ENCODE measurements around the gene MEI1.
"Not testable (repeated sequence)": the region's sequence is repeated elsewhere in the genome, so short reads cannot be mapped to it uniquely, and the experiment has no call there.

MEI1 gene

DNA sequence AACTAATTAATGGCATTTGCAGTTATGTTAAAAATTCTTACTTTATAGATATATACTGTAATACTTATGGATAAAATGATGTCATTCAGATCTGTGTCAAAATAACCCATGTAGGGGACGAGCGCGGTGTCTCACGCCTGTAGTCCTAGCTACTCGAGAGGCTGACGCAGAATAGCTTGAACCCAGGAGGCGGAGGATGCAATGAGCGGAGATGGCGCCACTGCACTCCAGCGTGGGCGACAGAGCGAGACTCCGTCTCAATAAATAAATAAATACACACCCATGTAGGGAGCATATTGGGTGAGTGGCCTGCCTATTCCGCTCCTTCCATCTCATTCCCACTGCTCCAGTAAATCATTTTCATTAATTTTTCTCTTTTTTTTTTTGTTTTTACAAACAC, 17.7 kb upstream of the MEI1 start:
- no peak for DNase-seq (ENCODE audit: low read depth in 2 of 2)

DNA sequence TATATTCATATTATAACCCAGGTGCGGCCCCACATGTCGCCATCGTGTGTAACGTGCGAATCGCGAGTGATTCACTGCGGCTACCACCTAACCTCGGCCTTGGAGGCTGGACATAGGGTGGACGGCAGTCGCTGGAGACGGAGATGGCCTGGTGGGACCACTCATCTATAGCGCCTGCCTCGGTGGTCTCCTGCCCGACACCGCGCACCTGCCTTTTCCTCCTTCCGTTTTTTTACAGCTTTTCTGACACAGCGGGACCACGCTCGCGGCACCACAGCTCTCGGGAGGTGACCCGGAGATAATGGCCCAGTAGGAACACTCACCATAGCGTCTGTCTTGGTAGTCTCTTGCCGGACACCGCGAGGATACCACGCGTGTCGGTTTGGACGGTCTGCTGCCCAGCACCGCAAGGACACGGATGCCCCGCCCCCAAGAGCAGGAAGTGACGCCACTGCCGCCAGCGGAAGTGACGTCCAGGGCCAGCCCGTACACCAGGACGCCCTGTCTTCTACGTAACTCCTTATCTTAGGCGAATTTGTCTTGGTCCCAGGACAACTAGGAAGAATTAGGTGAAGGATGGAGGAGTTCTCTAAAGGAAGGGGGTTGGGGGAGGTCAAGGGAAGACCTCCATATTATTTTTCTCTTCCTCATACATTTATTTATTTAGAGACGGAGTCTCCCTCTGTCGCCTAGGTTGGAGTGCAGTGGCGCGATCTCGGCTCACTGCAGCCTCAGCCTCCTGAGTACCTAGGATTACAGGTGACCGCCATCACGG, 17.1 kb upstream of the MEI1 start:
- peak; percentile 71 to 83 for DNase-seq (ENCODE audit: low read depth in 2 of 2)

GRCh38 chr22:41683052-41683451, 16.3 kb upstream of the MEI1 start:
- no peak for DNase-seq (ENCODE audit: low read depth in 2 of 2)

DNA sequence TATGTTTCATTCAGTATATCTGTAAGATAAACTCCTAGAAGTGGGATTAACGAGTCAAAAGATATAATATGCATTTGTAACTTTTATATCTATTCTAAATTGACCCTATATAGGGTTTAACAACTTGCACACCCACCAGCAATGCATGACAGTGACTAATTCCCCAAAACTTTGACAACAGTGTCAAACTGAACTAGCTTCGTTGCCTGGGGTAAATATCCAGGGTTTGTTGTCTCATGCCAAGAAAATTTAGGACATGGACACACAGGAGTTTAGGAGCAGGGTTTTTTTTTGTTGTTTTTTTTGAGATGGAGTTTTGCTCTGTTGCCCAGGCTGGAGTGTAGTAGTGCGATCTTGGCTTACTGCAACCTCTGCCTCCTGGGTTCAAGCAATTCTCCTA, 15.7 kb upstream of the MEI1 start:
- no peak for DNase-seq (ENCODE audit: low read depth in 2 of 2)

DNA sequence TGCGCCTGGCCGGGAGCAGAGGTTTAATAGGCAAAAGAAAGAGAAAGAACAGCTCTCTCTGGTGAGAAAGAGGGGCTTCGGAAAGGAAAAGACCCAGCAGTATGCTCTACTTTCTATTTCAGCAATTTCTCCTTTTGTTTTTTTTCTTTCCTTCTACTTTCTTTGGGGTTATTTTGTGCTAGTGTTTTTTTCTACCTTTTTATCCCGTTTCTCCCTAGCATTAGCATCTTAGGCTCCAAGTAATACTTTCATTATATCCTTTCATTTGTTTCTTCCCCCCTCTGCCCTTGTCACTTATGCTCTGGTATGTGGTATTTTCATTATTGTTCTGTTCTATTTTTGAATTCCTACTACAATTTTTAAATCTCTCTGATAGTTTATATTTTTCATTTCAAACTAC, 15.1 kb upstream of the MEI1 start:
- no peak for DNase-seq (ENCODE audit: low read depth in 2 of 2)

DNA sequence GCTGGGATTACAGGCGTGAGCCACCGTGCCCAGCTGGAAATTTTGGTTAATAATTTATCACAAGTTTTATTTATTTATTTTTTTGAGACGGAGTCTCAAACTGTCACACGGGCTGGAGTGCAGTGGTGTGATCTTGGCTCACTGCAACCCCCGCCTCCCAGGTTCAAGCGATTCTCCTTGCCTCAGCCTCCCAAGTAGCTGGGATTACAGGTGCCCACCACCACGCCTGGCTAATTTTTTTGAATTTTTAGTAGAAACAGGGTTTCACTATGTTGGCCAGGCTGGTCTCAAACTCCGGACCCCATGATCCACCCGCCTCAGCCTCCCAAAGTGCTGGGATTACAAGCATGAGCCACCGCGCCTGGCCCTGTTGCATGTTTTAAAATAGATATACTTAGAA, 12.4 kb upstream of the MEI1 start:
- not testable (repeated sequence) for DNase-seq (ENCODE audit: low read depth in 2 of 2)

DNA sequence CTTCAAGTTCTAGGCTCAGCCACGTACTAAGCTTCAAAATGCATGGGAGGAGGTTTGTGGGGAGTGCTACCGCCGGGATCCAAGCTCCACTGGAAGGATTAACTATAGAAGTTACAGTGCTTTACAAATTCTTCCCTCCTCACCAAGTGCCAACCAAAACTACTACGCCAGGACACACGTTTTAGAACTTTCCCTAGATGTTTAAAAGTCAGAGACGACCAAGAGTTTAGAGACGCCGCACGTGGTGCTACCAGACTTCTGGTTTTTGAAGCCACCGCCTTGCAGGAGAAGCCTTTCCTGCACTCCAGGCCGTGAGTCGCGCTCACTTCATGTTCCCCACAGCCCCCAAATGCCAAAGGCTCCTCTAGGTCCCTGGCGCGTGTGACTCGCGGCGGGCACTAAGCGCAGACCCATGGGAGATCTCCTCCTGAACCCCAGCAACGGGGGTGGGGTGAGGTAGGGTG, 11.4 kb upstream of the MEI1 start:
- DNase-seq (ENCODE audit: low read depth in 2 of 2) = no peak

DNA sequence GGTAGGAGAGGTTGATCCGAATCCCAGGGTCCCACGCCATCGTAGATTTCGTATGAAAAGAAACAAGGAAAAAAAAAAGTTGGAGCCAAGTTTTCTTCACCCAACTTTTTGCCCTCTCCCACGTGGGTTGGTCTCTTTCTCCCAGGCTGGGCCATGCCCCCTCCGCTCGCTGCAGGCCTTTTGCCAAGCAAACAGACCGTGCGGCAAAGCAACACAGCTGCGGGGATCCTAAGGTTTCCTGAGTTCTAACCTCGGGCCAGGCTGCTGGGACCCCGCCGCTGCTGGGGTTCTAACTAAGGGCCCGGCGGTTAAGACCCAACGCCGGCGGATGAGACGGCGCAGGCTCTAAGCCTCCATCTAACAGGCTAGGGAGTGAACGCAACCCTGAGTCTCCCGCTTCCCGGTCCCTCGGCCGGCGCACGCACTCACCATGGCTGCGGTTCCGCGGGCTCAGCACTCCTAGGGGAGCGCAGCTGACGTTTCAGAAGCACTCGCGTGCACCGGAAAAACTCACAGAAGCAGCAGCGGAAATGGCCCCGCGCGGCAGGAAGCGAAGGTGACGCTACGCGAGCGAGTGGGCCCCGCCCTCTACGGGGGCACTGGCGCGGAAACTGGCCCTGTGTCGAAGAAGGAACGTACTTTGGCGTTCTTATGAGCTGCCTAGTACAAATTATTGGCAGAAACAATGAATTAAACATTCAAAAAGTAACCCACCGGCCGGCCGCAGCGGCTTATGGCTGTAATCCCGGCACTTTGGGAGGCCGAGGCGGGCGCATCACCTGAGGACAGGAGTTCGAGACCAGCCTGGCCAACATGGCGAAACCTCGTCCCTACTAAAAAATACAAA, 10.7 kb upstream of the MEI1 start, which contains the start of gene SNU13:
Gene SNU13 (minus strand): TSS at position 503 of the 847 bp plus-strand sequence. CDS start 71 bp downstream, at position 432.
- DNase-seq (ENCODE audit: low read depth in 2 of 2) = peak; percentile 87 to 88

- no peak for DNase-seq (ENCODE audit: low read depth in 2 of 2)
These were observed 8.8 kb upstream of the MEI1 start for GRCh38 chr22:41690476-41690875.

GRCh38 chr22:41695211-41695610, 4.1 kb upstream of the MEI1 start:
- no peak for DNase-seq (ENCODE audit: low read depth in 2 of 2)

- no peak for DNase-seq (ENCODE audit: low read depth in 2 of 2)
These were observed 2.6 kb upstream of the MEI1 start for GRCh38 chr22:41696703-41697102.

DNA sequence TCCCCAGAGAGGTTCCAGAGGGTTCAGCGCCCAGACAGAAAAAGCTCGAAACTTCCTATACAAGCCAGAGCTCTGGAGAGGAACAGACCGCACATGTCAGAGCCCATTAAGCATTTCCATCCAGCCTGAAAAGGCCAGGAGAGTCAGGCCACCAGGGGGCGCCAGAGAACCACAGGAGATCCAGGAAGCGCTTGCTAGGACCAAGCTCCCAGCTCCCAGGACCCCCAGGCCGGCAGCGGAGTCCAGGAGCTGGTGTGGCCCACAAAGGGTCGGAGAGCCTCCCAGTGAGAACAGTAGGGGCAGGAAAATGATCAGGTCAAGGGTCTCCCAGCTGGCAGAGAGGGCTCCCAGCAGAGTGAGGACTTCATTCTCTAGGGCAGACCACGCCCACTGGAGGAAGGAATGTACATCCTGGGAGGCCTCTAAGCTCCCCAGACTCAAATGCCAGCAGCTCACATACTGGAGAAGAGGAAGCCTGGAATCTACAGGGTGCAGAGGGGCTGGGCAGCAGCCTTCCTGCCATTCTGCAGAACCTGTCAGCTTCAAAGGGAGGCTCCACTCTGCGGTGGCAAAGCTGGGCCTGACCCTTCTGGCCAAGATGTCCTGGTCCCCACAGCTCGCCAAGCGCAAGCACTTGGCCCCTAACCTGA, 2.1 kb upstream of the MEI1 start:
- DNase-seq (ENCODE audit: low read depth in 2 of 2) = peak; percentile 90 to 92

DNA sequence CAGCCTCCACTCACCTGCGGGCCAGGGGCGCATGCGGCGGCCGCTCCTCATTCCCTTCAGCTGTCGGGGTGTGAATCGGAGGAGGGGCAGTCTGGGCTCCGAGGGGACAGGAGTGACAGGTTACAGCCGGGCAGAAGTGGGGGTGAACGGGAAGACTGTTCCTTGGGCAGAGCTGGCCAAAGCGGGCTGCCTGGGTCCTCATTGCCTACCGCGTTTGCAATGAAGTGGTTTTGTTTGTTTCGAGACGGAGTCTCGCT, 733 bp downstream of the MEI1 start:
- no peak for DNase-seq (ENCODE audit: low read depth in 2 of 2)

GRCh38 chr22:41702763-41703162, 3.5 kb downstream of the MEI1 start:
- no peak for DNase-seq (ENCODE audit: low read depth in 2 of 2)

DNA sequence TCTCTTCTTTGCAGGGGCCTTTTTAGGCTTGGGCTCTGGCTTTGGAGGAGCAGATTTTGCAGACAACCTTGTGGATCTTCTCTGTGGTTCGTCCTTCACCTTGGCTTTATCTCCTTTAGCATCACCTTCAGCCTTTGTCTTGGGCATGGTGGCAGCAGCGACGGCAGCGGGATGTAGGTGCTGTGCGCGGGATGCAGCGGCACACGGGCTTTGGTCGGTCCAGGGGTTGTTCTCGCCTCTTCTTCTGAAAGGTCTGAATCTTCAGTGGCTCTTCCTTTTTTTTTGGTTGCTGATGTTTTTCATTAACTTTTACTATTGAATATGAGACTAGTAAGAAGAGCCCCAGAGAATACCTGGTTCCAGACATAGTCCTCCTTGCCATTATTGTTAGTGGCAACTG, 10.0 kb downstream of the MEI1 start:
- DNase-seq (ENCODE audit: low read depth in 2 of 2) = no peak

GRCh38 chr22:41713004-41713403, 13.7 kb downstream of the MEI1 start:
- DNase-seq (ENCODE audit: low read depth in 2 of 2) = no peak

GRCh38 chr22:41722496-41722895, 23.2 kb downstream of the MEI1 start:
- DNase-seq (ENCODE audit: low read depth in 2 of 2) = no peak

- no peak for DNase-seq (ENCODE audit: low read depth in 2 of 2)
These were observed 26.3 kb downstream of the MEI1 start for GRCh38 chr22:41725510-41726110.

- DNase-seq (ENCODE audit: low read depth in 2 of 2) = no peak
These were observed 32.3 kb downstream of the MEI1 start for GRCh38 chr22:41731609-41732008.

DNA sequence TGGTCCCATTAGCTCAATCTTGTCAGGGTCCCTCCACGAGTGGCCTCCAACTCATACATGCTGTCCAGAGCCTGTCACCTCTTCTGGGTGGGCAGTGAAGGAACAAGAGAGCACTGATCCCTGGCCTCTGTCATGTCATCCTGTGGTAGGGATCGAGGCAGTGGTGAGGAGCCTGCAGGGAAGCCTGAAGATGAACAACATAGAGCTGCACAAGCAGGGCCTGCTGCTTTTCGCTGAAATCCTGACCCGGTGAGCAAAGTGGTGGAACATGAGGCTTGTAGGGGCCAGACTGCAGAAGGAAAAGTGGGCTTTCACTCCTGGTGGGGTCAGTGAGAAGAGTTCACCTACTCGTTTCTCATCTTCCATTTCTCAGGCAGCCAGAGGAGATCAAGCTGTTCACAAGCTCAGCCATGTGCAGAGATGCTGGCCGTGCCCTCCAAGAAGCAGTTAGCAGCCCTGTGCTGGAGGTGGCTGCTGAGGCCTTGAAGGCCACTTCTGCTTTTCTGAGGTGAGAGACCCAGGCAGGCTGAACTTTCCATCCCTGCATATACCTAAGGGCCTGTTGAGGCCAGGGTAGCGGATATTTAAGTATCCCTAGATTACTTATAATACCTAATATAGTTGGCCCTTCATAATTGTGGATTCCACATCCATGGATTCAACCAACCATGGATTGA, 32.9 kb downstream of the MEI1 start:
- DNase-seq (ENCODE audit: low read depth in 2 of 2) = no peak

DNA sequence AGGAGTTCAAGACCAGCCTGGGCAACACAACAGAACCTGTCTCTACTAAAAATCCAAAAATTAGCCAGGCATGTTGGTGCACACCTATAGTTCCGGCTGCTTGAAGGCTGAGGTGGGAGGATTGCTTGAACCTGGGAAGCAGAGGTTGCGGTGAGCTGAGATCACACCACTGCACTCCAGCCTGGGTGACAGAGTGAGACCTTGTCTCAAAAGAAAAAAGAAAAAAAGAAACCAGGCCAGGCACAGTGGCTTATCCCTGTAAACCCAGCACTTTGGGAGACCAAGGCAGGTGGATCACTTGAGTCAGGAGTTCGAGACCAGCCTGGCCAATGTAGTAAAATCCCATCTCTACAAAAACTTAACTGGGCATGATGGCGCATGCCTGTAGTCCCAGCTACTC, 33.9 kb downstream of the MEI1 start:
- DNase-seq (ENCODE audit: low read depth in 2 of 2) = not testable (repeated sequence)

GRCh38 chr22:41739576-41739975, 40.3 kb downstream of the MEI1 start:
- no peak for DNase-seq (ENCODE audit: low read depth in 2 of 2)
